Body of pancreas (tissue), 4 donors: ENCODE measurements around the gene DNM3.

Source experiments
- POLR2A ChIP-seq, 3 donors: fragments of 450-650 bp; IDR thresholded peaks; one replicate each; pipeline ENCODE4 v1.6.1; 2016; ENCODE audit warnings: antibody characterized with exemption in 3 of 3, mild to moderate bottlenecking in 2 of 3
- TF ChIP-seq, protein P1 (sequence below), 7 experiments: fragments of 450-650 bp in 4 of 7; fragments of 200-600 bp in 3 of 7; sonication (generic) in 3 of 7; IDR thresholded peaks; one replicate each; pipeline ENCODE4 v1.5.1; 2016 to 2019; ENCODE audit warnings: antibody characterized with exemption in 7 of 7

DNA sequence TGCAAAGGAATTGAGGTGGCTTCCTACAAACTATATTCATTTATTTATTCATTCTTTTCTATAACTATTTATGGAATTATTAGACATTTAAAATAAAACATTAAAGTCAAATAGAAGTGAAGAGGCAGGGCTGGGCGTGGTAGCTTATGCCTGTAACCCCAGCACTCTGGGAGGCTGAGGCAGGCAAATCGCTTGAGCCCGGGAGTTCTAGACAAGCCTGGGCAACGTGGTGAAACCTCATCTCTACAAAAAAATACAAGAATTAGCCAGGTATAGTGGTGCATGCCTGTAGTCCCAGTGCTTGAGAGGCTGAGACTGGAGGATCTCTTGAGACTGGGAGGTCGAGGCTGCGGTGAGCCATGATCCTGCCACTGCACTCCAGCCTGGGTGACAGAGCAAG is 23.8 kb downstream of the DNM3 start:
- TF ChIP-seq, protein P1, sequence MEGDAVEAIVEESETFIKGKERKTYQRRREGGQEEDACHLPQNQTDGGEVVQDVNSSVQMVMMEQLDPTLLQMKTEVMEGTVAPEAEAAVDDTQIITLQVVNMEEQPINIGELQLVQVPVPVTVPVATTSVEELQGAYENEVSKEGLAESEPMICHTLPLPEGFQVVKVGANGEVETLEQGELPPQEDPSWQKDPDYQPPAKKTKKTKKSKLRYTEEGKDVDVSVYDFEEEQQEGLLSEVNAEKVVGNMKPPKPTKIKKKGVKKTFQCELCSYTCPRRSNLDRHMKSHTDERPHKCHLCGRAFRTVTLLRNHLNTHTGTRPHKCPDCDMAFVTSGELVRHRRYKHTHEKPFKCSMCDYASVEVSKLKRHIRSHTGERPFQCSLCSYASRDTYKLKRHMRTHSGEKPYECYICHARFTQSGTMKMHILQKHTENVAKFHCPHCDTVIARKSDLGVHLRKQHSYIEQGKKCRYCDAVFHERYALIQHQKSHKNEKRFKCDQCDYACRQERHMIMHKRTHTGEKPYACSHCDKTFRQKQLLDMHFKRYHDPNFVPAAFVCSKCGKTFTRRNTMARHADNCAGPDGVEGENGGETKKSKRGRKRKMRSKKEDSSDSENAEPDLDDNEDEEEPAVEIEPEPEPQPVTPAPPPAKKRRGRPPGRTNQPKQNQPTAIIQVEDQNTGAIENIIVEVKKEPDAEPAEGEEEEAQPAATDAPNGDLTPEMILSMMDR (IDR thresholded peaks at IDR 0.05), result no peak
- TF ChIP-seq POLR2A (IDR thresholded peaks at IDR 0.05), result no peak
